ENCODE data around the gene FRMPD4.
A peak's percentile ranks its signal among the peaks of the same experiment; 100 is the strongest.

DNA sequence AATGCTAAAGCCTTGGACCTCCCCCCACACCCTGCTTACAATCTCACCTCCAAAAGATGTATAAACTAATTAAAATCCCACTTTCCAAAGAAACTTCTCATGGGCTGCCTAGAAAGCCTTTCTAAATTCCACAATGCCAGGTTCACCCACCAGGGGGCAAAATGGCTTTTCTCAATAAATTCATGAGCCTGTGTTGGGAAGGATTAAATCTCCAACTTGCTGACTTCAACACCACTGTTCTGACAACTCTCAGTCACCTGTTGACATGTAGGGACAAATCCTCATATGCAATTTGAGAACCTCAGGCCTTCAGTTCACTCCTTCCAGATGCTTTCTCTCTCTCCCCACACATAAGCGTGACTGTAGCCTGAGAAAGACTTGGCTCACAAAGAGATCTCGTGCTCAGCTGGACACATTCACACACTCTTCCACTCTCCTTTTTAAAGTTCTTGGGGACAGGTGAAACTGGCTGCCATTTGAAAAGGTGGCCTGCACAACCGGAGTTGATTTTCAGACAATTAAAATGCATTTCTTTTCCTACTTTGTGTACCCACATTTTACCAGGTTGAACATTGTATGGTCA is 564.3 kb downstream of the FRMPD4 start:
- TF ChIP-seq POLR2A (IDR thresholded peaks at IDR 0.05; ENCODE audit: low read depth, low read length) (no peak), JUN (IDR thresholded peaks at IDR 0.05; ENCODE audit: borderline replicate concordance, insufficient read depth, insufficient read length, low read depth) (no peak), EZH2 (IDR thresholded peaks at IDR 0.05; ENCODE audit: borderline replicate concordance, low read depth, low read length, severe bottlenecking) (no peak), POLR2AphosphoS5 (IDR thresholded peaks at IDR 0.05; ENCODE audit: insufficient read depth, low read depth, low read length) (no peak), MYC (IDR thresholded peaks at IDR 0.05; ENCODE audit: low read depth, low read length) (no peak), FOS (IDR thresholded peaks at IDR 0.05; ENCODE audit: borderline replicate concordance, insufficient read depth, low read length) (no peak)
- TF ChIP-seq, protein P1, sequence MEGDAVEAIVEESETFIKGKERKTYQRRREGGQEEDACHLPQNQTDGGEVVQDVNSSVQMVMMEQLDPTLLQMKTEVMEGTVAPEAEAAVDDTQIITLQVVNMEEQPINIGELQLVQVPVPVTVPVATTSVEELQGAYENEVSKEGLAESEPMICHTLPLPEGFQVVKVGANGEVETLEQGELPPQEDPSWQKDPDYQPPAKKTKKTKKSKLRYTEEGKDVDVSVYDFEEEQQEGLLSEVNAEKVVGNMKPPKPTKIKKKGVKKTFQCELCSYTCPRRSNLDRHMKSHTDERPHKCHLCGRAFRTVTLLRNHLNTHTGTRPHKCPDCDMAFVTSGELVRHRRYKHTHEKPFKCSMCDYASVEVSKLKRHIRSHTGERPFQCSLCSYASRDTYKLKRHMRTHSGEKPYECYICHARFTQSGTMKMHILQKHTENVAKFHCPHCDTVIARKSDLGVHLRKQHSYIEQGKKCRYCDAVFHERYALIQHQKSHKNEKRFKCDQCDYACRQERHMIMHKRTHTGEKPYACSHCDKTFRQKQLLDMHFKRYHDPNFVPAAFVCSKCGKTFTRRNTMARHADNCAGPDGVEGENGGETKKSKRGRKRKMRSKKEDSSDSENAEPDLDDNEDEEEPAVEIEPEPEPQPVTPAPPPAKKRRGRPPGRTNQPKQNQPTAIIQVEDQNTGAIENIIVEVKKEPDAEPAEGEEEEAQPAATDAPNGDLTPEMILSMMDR (IDR thresholded peaks at IDR 0.05; ENCODE audit: extremely low read depth in 1 of 2, insufficient read depth in 1 of 2, low read depth in 1 of 2, low read length in 2 of 2) = peak; percentile 23 to 26
- TF ChIP-seq, protein P2, sequence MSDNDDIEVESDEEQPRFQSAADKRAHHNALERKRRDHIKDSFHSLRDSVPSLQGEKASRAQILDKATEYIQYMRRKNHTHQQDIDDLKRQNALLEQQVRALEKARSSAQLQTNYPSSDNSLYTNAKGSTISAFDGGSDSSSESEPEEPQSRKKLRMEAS (IDR thresholded peaks at IDR 0.05; ENCODE audit: insufficient read depth, insufficient read length) = no peak
